Keratinocyte (primary cell): ENCODE measurements around the gene SSR1.

ENCODE experiments used
- CTCF ChIP-seq, 3 experiments: IDR thresholded peaks in 1 of 3; conservative IDR thresholded peaks in 1 of 3; optimal IDR thresholded peaks in 1 of 3; 2 replicates in 2 of 3; 3 replicates in 1 of 3; pipeline versions ENCODE3 to v1.5.1; 2011; ENCODE audit warnings: low read length in 3 of 3, mild to moderate bottlenecking in 3 of 3, moderate library complexity in 2 of 3, control low read depth in 1 of 3, inconsistent platforms in 1 of 3; ENCODE audit not compliant: insufficient read depth in 2 of 3; ENCODE audit errors: extremely low read depth in 1 of 3
- EZH2 ChIP-seq: IDR thresholded peaks from one replicate; pipeline ENCODE4 v1.6.1; 2012; ENCODE audit warnings: inconsistent platforms, mild to moderate bottlenecking, low read length, moderate library complexity

DNA sequence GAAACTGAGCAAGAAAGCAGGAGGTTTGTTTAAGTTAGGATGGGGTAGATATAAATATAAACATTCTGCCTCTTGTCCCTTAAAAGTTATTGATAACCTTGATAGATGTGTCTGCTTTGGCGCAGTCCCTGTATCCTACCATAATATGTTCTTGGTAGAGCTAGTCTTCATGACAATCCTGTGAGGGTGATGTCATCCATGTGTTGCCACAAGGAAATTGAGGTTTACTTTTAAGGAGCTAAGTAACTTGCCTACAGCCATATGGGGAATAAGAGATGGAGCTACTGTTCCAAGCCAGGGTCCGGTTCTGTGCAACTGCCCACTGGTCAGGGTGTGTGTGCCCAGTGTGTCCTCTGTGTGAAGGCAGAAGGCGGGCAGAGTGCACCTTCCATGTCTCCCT lies 78.5 kb downstream of the SSR1 start:
- TF ChIP-seq CTCF (optimal IDR thresholded peaks at IDR 0.05 in 1 of 3, IDR thresholded peaks at IDR 0.05 in 1 of 3, conservative IDR thresholded peaks at IDR 0.05 in 1 of 3; ENCODE audit: extremely low read depth in 1 of 3, insufficient read depth in 2 of 3, low read length in 3 of 3): no peak
- TF ChIP-seq EZH2: no peak
